Central memory CD4-positive, alpha-beta T cell (primary cell): ENCODE measurements around the gene EHMT1.

Experiments
- DNase-seq: peaks from one replicate; pipeline ENCODE4 v3.0.0; 2022

The EHMT1 gene

DNA sequence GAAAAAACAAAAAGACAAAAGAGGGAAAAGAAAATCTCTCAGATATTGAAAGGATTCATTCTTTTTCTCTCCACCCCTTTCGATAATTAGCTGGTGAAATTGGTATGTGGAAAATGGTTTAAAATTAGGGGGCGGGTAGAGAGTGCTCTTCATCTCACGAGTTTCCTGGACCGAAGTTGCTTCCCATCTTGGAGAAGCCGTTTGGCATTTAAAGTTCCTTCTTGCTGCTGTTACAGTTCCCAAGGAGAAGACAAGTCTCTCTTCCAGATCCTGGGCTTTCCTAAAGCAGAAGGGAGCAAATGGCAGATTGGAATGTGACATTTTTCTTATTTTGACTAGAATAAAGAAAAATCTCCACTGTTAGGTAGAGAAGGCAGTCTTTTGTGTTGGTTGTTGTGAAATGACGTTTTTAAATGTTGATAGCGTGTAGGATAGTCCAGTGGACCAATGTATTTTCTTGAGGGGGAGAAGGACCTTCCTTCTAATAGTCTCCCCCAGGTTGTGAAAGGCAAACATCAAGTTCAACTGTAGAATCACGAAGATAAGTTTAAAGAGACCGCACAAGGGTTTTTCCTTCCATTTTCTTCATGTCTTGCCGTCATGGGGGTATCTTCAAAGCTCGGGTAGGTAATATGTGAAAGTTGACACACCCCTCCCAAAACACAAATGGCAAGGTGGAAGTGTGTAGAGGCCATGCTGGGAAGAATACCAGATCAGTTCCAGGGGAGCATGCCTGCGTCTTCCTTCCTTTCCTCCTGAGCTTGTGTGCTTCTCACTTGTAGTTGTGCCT, 77.5 kb downstream of the EHMT1 start:
- no peak for DNase-seq

DNA sequence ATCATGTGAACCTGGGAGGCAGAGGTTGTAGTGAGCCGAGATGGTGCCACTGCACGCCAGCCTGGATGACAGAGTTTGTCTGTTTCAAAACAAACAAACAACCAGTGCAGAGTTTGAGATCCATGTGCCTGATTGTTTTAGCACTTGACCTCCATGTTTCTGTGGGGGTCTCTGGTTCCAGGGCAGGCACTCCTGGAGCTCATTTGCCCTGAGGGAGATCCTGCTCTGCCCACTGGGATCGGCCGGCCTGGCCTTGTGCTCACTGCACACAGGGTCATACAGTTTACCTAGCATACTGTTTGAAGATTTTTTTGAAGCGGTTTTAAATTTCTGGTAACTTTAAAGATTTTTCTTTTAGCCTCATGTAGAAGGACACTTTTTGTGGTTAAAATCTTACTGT, 78.4 kb downstream of the EHMT1 start:
- no peak for DNase-seq

DNA sequence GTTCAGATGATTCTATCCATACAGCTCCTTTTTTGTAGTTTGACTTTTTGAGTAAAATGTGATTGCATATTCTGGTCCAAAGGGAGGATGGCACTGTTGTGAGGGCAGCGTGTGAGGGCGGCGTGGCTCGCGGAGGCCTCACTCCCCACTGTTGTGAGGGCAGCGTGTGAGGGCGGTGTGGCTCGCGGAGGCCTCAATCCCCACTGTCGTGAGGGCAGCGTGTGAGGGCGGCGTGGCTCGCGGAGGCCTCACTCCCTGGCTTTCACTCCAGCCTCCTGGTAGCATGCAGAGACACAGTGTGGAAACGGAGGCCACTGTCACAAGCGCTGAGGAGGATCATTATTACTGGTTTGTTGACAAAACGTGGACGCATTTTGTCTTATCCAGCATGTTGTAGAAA, 79.0 kb downstream of the EHMT1 start:
- no peak for DNase-seq

DNA sequence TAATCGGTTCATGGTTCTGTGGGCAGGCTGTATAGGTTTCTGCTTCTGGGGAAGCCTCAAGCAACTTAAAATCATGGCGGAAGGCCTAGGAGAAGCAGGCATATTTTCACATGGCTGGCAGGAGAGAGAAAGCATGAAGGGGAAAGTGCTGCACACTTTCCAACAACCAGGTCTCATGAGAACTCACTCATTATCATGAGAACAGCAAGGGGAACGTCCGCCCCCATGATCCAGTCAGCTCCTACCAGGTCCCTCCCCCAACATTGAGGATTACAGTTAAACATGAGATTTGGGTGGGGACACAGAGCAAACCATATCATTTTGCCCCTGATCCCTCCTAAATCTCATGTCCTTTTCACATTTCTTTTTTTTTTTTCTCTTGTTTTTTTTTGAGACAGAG, 82.1 kb downstream of the EHMT1 start:
- DNase-seq: no peak

DNA sequence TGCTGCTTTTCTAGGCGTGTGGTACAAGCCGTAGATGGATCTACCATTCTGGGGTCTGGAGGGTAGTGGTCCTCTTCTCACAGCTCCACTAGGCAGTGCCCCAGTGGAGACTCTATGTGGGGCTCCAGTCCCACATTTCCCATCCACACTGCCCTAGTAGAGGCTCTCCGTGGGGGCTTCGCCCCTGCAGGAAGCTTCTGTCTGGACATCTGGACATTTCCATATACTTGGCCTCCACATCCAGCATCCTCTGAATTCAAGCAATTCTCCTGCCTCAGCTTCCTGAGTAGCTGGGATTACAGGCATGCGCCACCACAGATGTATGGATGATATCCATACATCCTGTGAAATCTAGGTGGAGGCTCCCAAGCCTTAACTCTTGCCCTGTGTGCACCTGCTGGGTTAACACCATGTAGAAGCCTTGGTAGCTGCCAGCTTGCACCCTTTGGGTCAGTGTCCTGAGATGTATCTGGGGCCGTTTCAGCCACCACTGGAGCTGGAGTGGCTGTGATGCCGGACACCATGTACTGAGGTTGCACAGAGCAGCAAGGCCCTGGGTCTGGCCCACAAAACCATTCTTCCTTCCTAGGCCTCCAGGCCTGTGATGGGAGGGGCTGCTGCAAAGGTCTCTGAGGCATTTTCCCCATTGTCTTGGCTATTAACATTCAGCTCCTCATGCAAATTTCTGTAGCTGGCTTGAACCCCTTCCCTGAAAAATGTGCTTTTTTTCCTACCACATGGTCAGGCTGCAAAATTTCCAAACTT, 84.0 kb downstream of the EHMT1 start:
- DNase-seq: no peak

DNA sequence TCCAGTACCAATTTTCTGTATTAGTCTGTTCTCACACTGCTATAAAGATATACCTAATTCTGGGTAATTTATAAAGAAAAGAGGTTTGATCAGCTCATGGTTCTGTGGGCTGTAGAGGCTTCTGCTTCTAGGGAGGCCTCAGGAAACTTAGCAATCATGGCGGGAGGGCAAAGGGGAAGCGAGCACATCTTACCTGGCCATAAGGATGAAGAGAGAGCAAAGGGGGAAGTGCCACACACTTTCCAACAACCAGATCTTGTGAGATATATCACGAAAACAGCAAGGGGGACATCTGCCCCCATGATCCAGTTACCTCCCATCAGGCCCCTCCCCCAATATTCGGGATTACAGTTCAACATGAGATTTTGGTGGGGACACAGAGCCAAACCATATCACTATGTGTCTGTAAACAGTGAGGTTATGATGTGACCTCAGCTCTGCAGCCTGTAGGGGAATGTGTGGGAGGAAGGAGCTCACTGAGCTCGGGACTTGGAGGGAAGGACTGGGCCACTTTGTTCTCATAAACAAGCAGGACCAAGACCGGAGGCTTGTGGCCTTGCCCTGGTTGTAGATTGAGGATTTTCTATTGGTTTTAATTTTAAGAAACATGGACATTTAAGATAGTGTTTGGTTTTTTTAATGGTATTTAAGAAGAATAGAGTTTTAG, 85.2 kb downstream of the EHMT1 start:
- DNase-seq: no peak

DNA sequence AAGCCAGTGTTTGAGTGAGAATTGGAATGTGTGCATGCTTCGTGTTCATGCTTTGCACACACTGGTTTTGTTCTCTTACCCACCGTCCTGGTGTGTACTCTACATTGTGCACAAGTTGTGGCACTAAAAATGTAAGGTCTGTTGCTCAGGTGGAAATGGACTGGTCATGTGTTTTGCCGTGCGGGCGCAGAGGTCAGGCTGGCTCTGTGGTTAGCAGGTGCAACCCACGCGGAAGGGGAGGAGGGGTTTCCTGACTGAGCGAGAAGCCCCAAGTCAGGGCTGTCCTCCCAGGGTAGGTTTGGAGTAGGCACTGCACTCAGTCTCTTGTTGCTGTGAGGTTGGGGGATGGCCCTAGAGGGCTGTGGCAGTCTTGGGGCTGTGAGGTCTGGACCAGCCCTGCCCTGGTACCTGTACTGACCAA, 86.6 kb downstream of the EHMT1 start:
- DNase-seq: peak; percentile 10

DNA sequence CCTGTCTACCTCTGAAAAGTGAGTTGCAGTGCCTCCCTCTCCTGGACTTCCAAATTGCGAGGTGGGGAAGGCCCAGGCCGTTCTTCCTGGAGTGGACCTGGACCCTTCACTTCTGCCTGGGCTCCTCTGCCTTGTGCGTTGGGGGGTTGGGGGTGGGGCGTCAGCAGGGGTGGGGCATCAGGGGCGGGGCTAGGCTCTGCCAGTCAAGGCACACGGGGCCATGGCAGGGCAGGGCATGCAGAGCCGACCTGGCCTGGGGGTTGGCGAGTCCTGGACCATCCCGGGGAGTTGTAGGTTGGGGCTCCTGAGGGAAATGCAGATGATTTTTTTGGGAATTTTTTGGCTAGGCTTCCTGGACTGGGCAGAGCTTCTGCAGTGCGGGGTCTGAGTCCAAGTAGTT, 87.1 kb downstream of the EHMT1 start:
- DNase-seq: no peak

DNA sequence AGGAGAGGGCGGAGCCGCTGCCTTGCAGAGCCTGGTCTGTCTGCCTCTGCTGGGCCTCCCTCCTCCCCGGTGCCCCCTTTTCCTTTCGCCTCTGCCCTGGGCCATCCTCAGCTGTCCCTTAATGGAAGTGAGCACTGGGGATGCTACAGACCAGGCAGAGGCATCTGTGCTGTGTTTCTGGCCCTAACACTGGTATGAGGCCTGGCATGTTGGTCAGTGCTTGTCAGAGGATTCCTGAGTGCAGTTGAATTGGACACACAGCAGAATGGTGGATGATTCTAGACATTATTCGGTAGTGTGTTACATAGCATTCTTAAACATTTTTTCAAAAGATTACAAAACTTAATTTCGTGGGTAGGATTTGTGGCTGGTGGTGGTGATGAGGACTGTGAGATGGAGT, 88.6 kb downstream of the EHMT1 start:
- no peak for DNase-seq

DNA sequence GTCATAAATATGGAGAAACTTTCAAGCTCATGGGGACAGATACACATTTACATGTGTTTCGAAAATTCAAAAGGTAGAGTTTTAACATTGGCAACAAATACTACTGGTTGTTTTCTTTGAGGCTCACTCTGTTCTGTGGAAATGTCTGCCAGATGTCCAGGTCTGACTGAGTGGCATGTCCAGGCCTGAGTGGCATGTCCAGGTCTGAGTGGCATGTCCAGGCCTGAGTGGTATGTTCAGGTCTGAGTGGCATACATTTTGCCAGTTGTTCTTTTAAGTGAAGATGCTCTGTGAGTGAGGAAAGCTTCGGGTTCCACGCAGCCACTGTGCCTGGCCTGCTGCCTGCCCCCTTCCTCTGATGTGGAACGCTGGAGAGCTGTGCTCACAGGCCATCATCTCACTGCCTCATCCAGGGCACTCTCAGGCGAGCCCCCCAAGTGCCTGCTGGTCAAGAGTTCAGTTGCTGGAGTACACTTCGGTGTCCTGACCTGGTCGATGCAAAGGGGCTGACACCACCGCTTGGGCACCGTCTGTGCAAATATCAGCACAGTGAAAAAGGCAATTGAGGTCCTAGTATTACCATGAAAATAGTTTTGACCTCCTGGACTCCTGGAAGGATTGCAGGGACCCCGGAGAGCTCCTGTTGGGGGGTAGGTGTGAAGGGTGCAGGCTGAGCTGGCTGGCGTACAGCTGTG, 89.9 kb downstream of the EHMT1 start:
- DNase-seq: no peak

DNA sequence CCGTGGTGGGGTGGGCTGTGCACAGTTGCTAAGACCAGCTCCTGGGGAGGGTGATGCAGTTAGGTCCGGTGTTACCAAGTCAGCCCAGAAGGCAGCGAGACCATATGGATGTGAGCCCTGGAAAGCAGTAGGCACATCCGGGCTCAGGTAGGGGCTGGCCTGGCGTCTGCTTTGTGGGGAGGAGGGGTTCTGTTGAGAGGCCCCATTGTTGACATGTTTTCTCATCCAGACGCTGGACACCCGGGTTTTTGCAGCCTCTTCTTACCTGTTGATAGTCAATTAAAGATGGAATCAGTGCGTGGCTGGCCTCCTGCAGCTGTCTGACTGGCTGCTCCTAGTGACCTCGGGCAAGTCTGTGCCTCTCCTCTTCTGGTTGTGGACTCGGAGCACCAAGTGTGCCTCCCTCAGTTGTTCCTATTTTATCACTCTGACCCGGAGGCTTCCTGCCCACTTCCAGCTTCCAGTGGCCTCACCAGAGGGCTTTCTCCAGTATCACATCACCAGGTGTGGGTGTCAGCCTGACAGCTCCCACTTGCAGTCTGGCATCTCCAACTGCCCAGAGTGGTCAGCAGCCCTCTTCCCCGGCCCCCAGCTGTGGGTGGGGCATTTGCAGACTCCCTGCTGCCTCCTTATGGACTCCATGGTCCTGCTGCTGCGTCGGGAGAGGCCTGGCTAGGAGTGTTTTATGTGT, 90.8 kb downstream of the EHMT1 start:
- DNase-seq: no peak

DNA sequence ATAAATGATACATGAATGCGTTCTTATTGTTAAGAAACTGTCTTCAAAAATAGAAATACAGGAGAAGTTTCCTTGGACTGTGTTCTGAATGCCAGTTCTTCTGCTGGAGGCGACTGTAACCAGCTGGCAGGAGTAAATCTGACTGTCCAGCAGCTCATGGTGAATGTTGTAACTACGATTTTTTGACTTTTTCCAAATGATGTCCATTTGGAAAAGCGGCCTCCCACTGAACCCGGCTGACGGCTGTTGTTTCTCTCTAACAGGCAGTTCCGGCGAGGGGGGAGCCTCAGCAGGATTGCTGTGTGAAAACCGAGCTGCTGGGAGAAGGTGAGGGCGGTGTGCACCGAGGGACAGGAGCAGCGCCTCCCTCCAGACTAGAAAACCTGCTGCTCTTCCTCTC, 91.9 kb downstream of the EHMT1 start:
- no peak for DNase-seq

DNA sequence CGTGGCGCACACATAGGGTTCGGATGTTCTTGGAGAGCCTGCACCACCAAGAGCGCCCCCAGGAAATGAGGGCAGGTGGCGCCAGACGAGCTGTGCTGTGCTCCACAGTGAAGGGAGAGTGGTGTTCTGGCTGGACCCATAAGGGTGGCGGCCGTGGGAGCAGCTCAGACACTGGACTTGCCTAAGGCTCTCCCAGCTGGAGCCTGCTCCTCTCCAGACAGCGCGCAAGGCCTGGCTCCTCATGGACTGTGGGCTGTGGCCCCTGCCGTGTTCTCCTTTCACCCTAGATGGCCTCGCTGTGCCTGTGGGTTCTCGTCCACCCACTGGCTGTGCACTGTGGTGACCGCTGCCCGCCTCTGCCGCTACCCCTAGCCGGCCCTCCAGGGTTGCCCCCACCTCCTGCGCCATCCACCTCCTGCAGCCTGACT, 92.9 kb downstream of the EHMT1 start:
- DNase-seq: no peak

DNA sequence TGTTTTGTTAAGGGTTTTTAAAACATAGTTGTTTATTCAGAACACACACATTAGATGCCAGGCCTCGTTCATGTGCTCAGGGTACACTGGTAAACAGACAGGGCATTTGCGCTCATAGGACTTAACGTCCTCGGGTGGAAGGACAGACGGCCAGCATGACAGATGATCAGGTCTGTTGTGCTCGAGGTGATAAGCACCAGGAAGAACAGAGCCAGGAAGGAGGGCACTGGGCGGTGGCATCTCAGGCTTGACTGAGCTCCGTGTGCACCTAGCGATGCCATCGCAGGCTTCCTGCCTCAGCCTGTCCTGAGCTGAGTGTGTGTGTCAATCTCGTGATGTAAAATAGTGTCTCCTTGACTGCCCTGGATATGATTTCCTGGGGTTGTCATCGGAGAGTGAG, 96.5 kb downstream of the EHMT1 start:
- DNase-seq: no peak

DNA sequence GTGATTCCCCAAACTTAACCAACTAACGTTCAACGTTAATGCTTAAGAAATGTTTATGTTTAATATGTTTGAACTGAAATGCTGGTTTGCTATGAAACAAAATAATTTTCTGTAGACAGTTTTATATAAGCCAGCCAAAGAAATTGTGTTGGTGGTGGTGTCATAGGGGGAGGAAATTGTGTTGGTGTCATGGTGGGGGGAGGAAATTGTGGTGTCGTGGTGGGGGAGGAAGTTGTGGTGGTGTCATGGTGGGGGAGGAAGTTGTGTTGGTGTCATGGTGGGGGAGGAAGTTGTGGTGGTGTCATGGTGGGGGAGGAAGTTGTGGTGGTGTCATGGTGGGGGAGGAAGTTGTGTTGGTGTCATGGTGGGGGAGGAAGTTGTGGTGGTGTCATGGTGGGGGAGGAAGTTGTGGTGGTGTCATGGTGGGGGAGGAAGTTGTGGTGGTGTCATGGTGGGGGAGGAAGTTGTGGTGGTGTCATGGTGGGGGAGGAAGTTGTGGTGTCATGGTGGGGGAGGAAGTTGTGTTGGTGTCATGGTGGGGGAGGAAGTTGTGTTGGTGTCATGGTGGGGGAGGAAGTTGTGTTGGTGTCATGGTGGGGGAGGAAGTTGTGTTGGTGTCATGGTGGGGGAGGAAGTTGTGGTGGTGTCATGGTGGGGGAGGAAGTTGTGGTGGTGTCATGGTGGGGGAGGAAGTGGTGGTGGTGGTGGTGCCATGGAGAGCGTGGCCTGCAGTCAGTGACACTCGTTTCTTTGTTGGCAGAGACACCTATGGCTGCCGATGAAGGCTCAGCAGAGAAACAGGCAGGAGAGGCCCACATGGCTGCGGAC, 97.3 kb downstream of the EHMT1 start:
- peak; percentile 43 for DNase-seq

DNA sequence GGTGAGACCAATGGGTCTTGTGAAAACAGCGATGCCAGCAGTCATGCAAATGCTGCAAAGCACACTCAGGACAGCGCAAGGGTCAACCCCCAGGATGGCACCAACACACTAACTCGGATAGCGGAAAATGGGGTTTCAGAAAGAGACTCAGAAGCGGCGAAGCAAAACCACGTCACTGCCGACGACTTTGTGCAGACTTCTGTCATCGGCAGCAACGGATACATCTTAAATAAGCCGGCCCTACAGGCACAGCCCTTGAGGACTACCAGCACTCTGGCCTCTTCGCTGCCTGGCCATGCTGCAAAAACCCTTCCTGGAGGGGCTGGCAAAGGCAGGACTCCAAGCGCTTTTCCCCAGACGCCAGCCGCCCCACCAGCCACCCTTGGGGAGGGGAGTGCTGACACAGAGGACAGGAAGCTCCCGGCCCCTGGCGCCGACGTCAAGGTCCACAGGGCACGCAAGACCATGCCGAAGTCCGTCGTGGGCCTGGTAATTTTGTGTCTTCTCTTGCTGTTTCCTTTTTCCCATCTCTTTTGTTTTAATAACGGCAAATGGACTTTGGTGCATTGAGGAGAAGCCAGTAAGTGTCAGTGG, 98.0 kb downstream of the EHMT1 start:
- DNase-seq: no peak

DNA sequence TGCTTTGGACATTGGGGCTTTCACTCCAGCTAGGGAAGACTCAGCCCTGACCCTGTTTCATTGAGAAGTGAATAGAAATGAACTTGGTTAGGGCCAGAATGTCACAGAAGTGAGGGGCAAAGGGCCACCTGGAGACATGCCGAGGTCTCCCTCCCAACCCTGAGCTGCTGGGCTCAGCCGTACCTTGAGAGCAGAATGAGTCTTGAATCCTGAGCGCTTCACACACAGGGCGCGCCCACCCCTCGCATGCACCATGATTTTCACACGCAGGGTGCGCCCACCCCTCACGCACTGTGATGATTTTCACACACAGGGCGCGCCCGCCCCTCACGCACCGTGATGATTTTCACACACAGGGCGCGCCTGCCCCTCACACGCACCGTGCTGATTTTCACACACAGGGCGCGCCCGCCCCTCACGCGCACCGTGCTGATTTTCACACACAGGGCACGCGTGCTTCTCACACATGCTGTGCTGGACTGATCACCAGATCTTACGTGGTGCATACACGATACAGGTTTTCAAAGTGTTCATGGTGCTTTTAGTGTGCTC, 99.0 kb downstream of the EHMT1 start:
- DNase-seq: no peak

DNA sequence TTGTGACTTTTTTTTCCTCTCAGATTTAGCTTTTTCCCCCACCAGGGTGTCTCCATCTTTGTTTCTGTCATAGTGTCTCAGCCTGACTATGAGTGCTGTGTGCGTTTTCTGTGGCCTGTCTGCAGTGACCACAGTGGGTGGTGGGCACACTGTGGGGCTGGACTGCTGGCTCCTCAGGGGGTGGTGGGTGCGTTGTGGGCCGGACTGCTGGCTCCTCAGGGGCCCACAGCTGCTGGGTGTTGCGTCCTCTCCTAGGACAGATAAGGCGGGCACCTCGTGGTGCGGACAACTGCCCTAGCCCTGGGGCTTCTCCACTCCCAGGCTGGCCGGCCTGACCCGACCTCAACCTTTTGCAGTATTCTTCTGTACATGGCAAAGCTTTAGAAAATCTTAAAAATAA, 100.4 kb downstream of the EHMT1 start:
- DNase-seq: no peak

DNA sequence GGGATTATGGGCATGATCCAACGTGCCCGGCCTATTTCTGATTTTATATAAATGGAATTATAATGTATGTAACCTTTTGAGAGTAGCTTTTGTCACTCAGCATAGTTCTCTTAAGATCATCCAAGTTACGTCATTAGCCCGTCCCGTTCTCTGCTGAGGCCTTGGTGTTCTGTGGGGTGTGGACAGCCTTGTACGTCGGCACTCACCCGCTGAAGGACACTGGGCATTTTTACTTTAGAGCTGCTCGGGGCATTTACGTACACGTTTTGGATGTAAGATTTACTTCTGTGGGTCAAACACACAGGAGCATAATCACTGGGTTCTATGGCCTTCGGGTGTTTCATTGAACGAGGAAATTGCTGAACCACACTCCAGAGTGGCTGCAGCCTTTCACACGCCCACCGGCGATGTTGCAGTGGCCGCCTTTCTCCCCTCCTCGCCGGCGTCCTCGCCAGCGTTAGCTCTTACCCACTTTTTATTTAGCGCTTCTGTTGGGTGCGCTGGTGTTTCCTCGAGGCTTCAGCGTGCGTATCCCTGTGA, 101.8 kb downstream of the EHMT1 start:
- DNase-seq: no peak

DNA sequence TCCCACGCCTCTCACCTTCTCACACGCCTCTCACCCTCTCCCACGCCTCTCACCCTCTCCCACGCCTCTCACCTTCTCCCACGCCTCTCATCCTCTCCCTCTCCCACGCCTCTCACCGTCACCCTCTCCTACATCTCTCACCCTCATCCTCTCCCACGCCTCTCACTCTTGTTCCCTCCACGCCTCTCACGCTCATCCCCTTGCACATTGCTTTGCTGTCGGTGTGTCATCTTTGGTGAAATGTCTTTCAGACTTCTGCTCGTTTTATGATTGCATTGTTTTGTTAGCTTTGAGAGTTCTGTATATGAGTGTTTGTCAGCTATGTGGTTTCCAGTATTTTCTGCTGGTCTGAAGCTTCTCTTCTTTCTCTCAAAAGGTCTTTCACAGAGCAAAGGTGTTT, 102.7 kb downstream of the EHMT1 start:
- no peak for DNase-seq

DNA sequence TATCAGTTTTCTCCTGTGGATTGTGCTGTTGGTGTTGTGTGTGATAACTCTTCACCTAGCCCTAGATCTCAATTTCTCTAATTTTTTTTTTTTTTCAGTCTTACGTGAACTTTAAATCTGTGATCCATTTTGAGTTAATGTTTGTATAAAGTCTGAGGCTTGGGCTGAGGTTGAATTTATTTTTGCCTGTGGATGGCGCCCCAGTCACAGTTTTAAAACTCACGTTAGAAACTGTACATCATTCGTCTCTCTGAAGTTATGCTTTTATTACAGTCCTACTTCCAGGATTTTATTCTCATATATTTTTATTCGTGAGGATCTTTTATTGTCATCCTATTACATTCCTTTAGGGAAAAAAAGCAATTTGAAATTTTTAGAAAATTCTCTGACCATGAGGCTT, 103.1 kb downstream of the EHMT1 start:
- peak; percentile 16 for DNase-seq
